ENCODE results near the gene OR56B1.
"Not testable (repeated sequence)": the region's sequence is repeated elsewhere in the genome, so short reads cannot be mapped to it uniquely, and the experiment has no call there.

- not testable (repeated sequence) for TF ChIP-seq CTCF (IDR thresholded peaks at IDR 0.05; ENCODE audit: low read depth, low read length); EZH2phosphoT487 (IDR thresholded peaks at IDR 0.05; ENCODE audit: low read depth)
These were observed 44.8 kb upstream of the OR56B1 start for GRCh38 chr11:5691238-5691963.
